H9 (cell line): ENCODE measurements around the gene RPL34. TPM values are rescaled to one million over a fixed set of nuclear protein-coding genes. Genes with fewer than 3 reads are reported as not detected.

Experiments
- DNase-seq: peaks from one replicate; pipeline ENCODE4 v3.0.0-alpha.2; 2017
- H2AFZ ChIP-seq: one replicate; pipeline ENCODE4 v1.6.1; 2013; ENCODE audit warnings: mild to moderate bottlenecking, low read length, control low read depth, moderate library complexity
- H2AK5ac ChIP-seq: 2 replicates; pipeline ENCODE4 v1.6.1; 2013; ENCODE audit warnings: low read length, control low read depth, mixed read lengths; ENCODE audit not compliant: insufficient read length
- H2BK120ac ChIP-seq: one replicate; pipeline ENCODE4 v1.6.1; 2013; ENCODE audit warnings: low read depth, mild to moderate bottlenecking, low read length, control low read depth, inconsistent platforms; ENCODE audit not compliant: poor library complexity, severe bottlenecking
- H2BK12ac ChIP-seq: 2 replicates; pipeline ENCODE4 v1.6.1; 2013; ENCODE audit warnings: low read length, control low read depth, mixed read lengths, low read depth; ENCODE audit not compliant: insufficient read length
- H2BK15ac ChIP-seq: 2 replicates; pipeline ENCODE4 v1.6.1; 2013; ENCODE audit warnings: low read depth, low read length, control low read depth
- H2BK20ac ChIP-seq: one replicate; pipeline ENCODE4 v1.6.1; 2013; ENCODE audit warnings: low read depth, mild to moderate bottlenecking, low read length, control low read depth, inconsistent platforms; ENCODE audit not compliant: poor library complexity, severe bottlenecking
- H2BK5ac ChIP-seq: 2 replicates; pipeline ENCODE4 v1.6.1; 2013; ENCODE audit warnings: low read length, control low read depth, mixed read lengths; ENCODE audit not compliant: insufficient read length
- H3K14ac ChIP-seq: 2 replicates; pipeline ENCODE4 v1.6.1; 2013; ENCODE audit warnings: low read length, control low read depth; ENCODE audit not compliant: insufficient read depth
- H3K18ac ChIP-seq: 2 replicates; pipeline ENCODE4 v1.6.1; 2013; ENCODE audit warnings: low read depth, mild to moderate bottlenecking, mixed read lengths, low read length, control low read depth; ENCODE audit not compliant: insufficient read length
- H3K23ac ChIP-seq: 2 replicates; pipeline ENCODE4 v1.6.1; 2013; ENCODE audit warnings: low read length, control low read depth, mixed read lengths, low read depth; ENCODE audit not compliant: insufficient read length
- H3K23me2 ChIP-seq: 2 replicates; pipeline ENCODE4 v1.6.1; 2013; ENCODE audit warnings: low read depth, mild to moderate bottlenecking, mixed read lengths, low read length, control low read depth; ENCODE audit not compliant: insufficient read length, poor library complexity, severe bottlenecking
- H3K27ac ChIP-seq: 2 replicates; pipeline ENCODE4 v1.5.1; 2013; ENCODE audit warnings: low read length, control low read depth, mixed read lengths, low read depth; ENCODE audit not compliant: insufficient read length
- H3K27me3 ChIP-seq: 2 replicates; pipeline ENCODE4 v1.6.1; 2013; ENCODE audit warnings: low read length, control low read depth, inconsistent platforms; ENCODE audit not compliant: insufficient read depth
- H3K4ac ChIP-seq: 2 replicates; pipeline ENCODE4 v1.6.1; 2013; ENCODE audit warnings: low read depth, mild to moderate bottlenecking, control low read depth, inconsistent platforms, low read length, moderate library complexity
- H3K4me1 ChIP-seq: 2 replicates; pipeline ENCODE4 v1.6.1; 2013; ENCODE audit warnings: low read length, control low read depth, inconsistent platforms; ENCODE audit not compliant: insufficient read depth
- H3K4me2 ChIP-seq: 2 replicates; pipeline ENCODE4 v1.6.1; 2013; ENCODE audit warnings: low read length, control low read depth, mixed read lengths; ENCODE audit not compliant: insufficient read length, insufficient read depth
- H3K56ac ChIP-seq: 2 replicates; pipeline ENCODE4 v1.6.1; 2013; ENCODE audit warnings: low read depth, mild to moderate bottlenecking, mixed read lengths, low read length, control low read depth; ENCODE audit not compliant: insufficient read length
- H3K79me1 ChIP-seq: 2 replicates; pipeline ENCODE4 v1.6.1; 2013; ENCODE audit warnings: low read depth, mild to moderate bottlenecking, moderate library complexity, low read length, control low read depth, inconsistent platforms; ENCODE audit not compliant: insufficient read depth, poor library complexity, severe bottlenecking
- H3K79me2 ChIP-seq: 2 replicates; pipeline ENCODE4 v1.6.1; 2013; ENCODE audit warnings: low read length, control low read depth, inconsistent platforms; ENCODE audit not compliant: insufficient read depth
- H3K9ac ChIP-seq: 2 replicates; pipeline ENCODE4 v1.6.1; 2013; ENCODE audit warnings: low read length, control low read depth, mixed read lengths; ENCODE audit not compliant: insufficient read length; ENCODE audit errors: extremely low read depth
- H3K9me3 ChIP-seq: one replicate; pipeline ENCODE4 v1.6.1; 2013; ENCODE audit warnings: low read depth, low read length, inconsistent platforms; ENCODE audit not compliant: control insufficient read depth
- H3T11ph ChIP-seq: one replicate; pipeline ENCODE4 v1.6.1; 2013; ENCODE audit warnings: mild to moderate bottlenecking, low read length, control low read depth, inconsistent platforms
- H4K20me1 ChIP-seq: one replicate; pipeline ENCODE4 v1.6.1; 2013; ENCODE audit not compliant: control insufficient read depth, insufficient read length, insufficient read depth
- H4K5ac ChIP-seq: 2 replicates; pipeline ENCODE4 v1.6.1; 2013; ENCODE audit warnings: low read depth, mild to moderate bottlenecking, mixed read lengths, low read length, control low read depth; ENCODE audit not compliant: insufficient read length
- H4K8ac ChIP-seq: replicated peaks from 2 replicates; pipeline ENCODE4 v1.6.1; 2013; ENCODE audit warnings: low read length, control low read depth, mixed read lengths, low read depth; ENCODE audit not compliant: insufficient read length
- H4K91ac ChIP-seq: 2 replicates; pipeline ENCODE4 v1.6.1; 2013; ENCODE audit warnings: low read depth, mild to moderate bottlenecking, moderate library complexity, mixed read lengths, low read length, control low read depth; ENCODE audit not compliant: insufficient read length
- H3K27ac Mint-ChIP-seq, 3 experiments: 2 replicates in 2 of 3; 3 replicates in 1 of 3; pipeline ENCODE4 v1.8.0; 2020 to 2021; ENCODE audit warnings: mixed read lengths in 3 of 3, mild to moderate bottlenecking in 1 of 3, moderate library complexity in 1 of 3
- H3K27me3 Mint-ChIP-seq: 2 replicates; pipeline ENCODE4 v1.8.0; 2021; ENCODE audit warnings: low read depth, mild to moderate bottlenecking, moderate library complexity, mixed read lengths
- H3K36me3 Mint-ChIP-seq, 3 experiments: 2 replicates in 2 of 3; 3 replicates in 1 of 3; pipeline ENCODE4 v1.8.0; 2020 to 2021; ENCODE audit warnings: low read depth in 3 of 3, mixed read lengths in 3 of 3; ENCODE audit not compliant: insufficient read depth in 1 of 3
- H3K4me1 Mint-ChIP-seq, 2 experiments: 2 replicates each; pipeline ENCODE4 v1.8.0; 2020; ENCODE audit warnings: mixed read lengths in 2 of 2
- H3K4me3 Mint-ChIP-seq, 2 experiments: 2 replicates in 1 of 2; 3 replicates in 1 of 2; pipeline ENCODE4 v1.8.0; 2020 to 2021; ENCODE audit warnings: mild to moderate bottlenecking in 2 of 2, mixed read lengths in 2 of 2, moderate library complexity in 1 of 2
- H3K9me3 Mint-ChIP-seq, 2 experiments: 2 replicates in 1 of 2; 3 replicates in 1 of 2; pipeline ENCODE4 v1.8.0; 2020; ENCODE audit warnings: mild to moderate bottlenecking in 2 of 2, mixed read lengths in 2 of 2, moderate library complexity in 1 of 2
- WGBS: extraction: QIAGEN DNeasy Blood & Tissue Kit; methylation state at CpG from one replicate; pipeline ENCODE4 v1.1.7; 2013; ENCODE audit warnings: missing lambda C conversion rate, low lambda C conversion rate, mixed read lengths; ENCODE audit not compliant: insufficient read length; ENCODE audit errors: extremely low coverage; 5-methylcytosine and 5-hydroxymethylcytosine counted together
- total RNA-seq: library from RNA; stranded (reverse); gene quantifications from 2 replicates; pipeline ENCODE4 v1.2.1, GENCODE V29; 2021
- TF ChIP-seq, protein P1 (sequence below): fragments of 200-600 bp; sonication (generic); conservative IDR thresholded peaks from 3 replicates; pipeline ENCODE4 v1.8.0; 2021; ENCODE audit warnings: antibody characterized with exemption, mild to moderate bottlenecking

RPL34 gene
- total RNA-seq, 1 experiment from 2014 or later, result 1,375 TPM

DNA sequence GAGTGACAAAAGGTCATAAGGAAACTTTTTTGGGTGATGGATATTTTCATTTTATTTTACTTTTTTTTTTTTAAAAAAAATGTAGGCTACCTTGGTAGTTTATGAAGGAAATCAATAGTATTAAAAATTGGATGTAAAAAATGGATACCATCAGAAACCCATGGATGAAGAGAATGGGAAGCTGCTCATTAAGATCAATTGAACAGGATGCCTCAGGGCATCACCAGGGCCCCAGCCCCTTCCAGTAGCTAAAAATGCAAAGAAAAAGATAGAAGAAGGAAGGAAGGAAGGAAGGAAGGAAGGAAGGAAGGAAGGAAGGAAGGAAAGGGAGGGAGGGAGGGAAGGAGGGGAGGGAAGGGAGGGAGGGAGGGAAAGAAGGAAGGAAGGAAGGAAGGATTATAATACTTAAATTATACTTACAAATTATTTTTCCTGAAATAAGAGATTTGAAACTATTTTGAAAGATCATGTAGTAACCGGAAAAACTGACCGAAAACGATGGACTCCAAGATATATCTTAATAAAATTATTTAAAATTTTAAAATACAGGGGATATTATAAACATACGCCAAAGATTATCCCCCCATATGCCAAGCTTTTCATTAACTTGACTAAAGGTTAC, 54.1 kb downstream of the RPL34 start:
- Histone ChIP-seq H3K14ac (no peak overlapping the region), H3K23ac (no peak overlapping the region), H3K18ac (no peak overlapping the region), H4K8ac (no peak overlapping the region), H3K27ac (no peak overlapping the region), H3K4ac (no peak overlapping the region), H3K79me1 (no peaks in the 10 kb centered on the region), H4K20me1 (no peaks in the 10 kb centered on the region), H2BK120ac (no peak overlapping the region), H3K56ac (no peak overlapping the region), H3K9ac (no peak overlapping the region), H3K9me3 (no peaks in the 10 kb centered on the region), H2BK5ac (no peak overlapping the region), H2BK20ac (no peak overlapping the region), H2AK5ac (no peak overlapping the region), H2BK12ac (no peak overlapping the region), H3K27me3 (no peaks in the 10 kb centered on the region), H4K91ac (no peak overlapping the region), H2BK15ac (no peak overlapping the region), H3K79me2 (no peaks in the 10 kb centered on the region), H3K23me2 (no peaks in the 10 kb centered on the region), H4K5ac (no peak overlapping the region), H3K4me2 (no peak overlapping the region), H3T11ph (no peak overlapping the region), H2AFZ (no peak overlapping the region), H3K4me1 (no peaks in the 10 kb centered on the region)
- H3K9me3 Mint-ChIP-seq, result no peaks in the 10 kb centered on the region; a peak in 1 of 5 replicates
- H3K4me3 Mint-ChIP-seq, result no peak overlapping the region
- no peaks in the 10 kb centered on the region for H3K27me3 Mint-ChIP-seq
- no peak for DNase-seq
- TF ChIP-seq, protein P1, sequence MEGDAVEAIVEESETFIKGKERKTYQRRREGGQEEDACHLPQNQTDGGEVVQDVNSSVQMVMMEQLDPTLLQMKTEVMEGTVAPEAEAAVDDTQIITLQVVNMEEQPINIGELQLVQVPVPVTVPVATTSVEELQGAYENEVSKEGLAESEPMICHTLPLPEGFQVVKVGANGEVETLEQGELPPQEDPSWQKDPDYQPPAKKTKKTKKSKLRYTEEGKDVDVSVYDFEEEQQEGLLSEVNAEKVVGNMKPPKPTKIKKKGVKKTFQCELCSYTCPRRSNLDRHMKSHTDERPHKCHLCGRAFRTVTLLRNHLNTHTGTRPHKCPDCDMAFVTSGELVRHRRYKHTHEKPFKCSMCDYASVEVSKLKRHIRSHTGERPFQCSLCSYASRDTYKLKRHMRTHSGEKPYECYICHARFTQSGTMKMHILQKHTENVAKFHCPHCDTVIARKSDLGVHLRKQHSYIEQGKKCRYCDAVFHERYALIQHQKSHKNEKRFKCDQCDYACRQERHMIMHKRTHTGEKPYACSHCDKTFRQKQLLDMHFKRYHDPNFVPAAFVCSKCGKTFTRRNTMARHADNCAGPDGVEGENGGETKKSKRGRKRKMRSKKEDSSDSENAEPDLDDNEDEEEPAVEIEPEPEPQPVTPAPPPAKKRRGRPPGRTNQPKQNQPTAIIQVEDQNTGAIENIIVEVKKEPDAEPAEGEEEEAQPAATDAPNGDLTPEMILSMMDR, result no peak
- no peaks in the 10 kb centered on the region for H3K4me1 Mint-ChIP-seq
- H3K27ac Mint-ChIP-seq, result no peak overlapping the region; a peak in 1 of 7 replicates
- peaks cover 0 to 17% (median 9%) of the 10 kb centered on the region in 3 experiments; a peak in 5 of 7 replicates for H3K36me3 Mint-ChIP-seq
- no CpG with 5 or more reads among the region's 4 CpGs for WGBS

Other genes starting within 250 kb of the RPL34 start
- 130 and 134 TPM in 2 replicates for gene OSTC, start 30.0 kb downstream of the RPL34 start, total RNA-seq
- gene ETNPPL, start 142.5 kb downstream of the RPL34 start, total RNA-seq, result 1.3 and 1.4 TPM in 2 replicates